GM10248 (cell line): Measurements from ENCODE around the gene GDF10.

ENCODE experiments used
- CTCF ChIA-PET: fragments of 300-600 bp; sonication (Branson Sonifier 250); formaldehyde crosslinking; extraction: SDS; loops from one replicate; lab custom pipeline; 2021; ENCODE audit warnings: antibody characterized with exemption; lab: Yijun Ruan, JAX
- POLR2A ChIA-PET: fragments of 350-650 bp; sonication (Branson Sonifier 250); formaldehyde crosslinking; extraction: SDS; loops from one replicate; lab custom pipeline; 2020; ENCODE audit warnings: antibody characterized with exemption; lab: Yijun Ruan, JAX
- DNase-seq: peaks from one replicate; pipeline ENCODE4 v3.0.0; 2012; ENCODE audit errors: extremely low spot score
- CTCF ChIP-seq: IDR thresholded peaks from 2 replicates; pipeline ENCODE4 v1.5.1; 2012; ENCODE audit warnings: mild to moderate bottlenecking, low read depth; ENCODE audit errors: extremely low read depth, missing control alignments, control extremely low read depth

The GDF10 gene

DNA sequence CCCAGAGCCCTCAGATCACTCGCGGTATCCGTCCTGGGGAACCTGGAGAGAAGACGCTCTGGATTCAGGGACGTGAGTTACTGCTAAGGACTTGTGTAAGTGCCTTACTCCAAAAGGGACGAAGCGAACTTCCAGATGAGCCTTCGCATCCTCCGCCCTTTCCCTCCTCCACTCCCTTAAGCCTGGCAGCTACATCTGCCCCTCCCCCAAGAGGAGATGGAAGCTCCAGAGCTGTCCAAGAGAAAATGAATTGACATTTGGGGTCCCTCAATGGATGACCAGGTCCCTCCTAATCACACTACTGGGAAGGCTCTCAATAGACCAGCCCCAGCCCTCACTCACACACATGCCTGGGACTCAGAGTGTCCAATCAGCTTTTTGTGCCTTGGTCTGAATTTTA is 31.3 kb upstream of the GDF10 start:
- CTCF ChIA-PET = no interaction called here
- DNase-seq = no peak
- TF ChIP-seq CTCF = no peak
- POLR2A ChIA-PET = no interaction called here

- POLR2A ChIA-PET = no interaction called here
- DNase-seq = no peak
- no peak for TF ChIP-seq CTCF
- CTCF ChIA-PET = no interaction called here
These were observed 30.7 kb upstream of the GDF10 start for GRCh38 chr10:47269294-47269693.

GRCh38 chr10:47276071-47276470 is 23.9 kb upstream of the GDF10 start:
- CTCF ChIA-PET = no interaction called here
- DNase-seq = no peak
- TF ChIP-seq CTCF = no peak
- POLR2A ChIA-PET = no interaction called here

DNA sequence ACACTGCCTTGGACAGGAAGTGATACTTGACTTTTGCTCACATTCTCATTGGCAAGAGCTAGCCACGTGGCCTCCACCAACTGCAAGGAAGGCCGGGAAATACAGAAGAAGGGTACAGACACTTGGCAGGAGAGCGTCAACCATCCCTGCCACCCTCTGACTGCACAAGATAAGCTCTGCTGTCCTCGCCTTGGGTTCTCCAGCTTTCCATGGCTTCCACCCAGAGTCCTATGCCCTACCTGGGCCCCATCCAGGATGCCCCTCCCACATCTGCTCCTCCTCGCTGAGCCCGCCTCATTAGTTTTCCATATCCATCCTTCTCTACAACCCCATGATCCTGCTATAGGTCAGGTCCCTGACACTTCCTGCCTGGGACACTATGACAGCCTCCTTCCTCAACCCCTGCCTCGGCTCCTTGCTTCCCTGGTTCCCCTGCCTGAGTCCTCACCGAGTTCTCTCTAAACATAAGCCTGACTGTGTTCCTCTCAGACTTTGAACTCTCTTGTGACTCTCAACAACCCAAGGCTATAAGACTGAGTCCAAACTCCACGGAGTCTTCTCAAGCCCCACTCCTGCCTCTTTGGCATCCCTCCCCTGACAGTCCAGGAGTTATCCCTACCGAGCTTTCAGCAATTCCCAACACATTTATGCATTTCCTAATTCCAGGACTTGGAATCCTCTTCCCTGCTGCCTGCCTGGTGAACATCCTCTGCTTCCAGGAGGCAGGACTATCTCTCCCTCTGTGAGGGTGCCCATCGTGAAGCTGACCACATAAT is 23.2 kb upstream of the GDF10 start:
- ChIA-PET CTCF (no interaction called here), POLR2A (no interaction called here)
- DNase-seq = no peak
- no peak for TF ChIP-seq CTCF

GRCh38 chr10:47277352-47278151 is 22.4 kb upstream of the GDF10 start:
- CTCF ChIA-PET = no interaction called here
- TF ChIP-seq CTCF = no peak

GRCh38 chr10:47278152-47278473 is 21.9 kb upstream of the GDF10 start:
- no peak for DNase-seq
- no peak for TF ChIP-seq CTCF
- CTCF ChIA-PET = interaction anchor here (1.1 kb wide), 1 partner anchor 22 kb away, joined by 3 read pairs; no protein-coding TSS in a partner anchor
- POLR2A ChIA-PET = no interaction called here

More at GRCh38 chr10:47277352-47278151, 22.4 kb upstream of the GDF10 start:
- no peak for DNase-seq
- POLR2A ChIA-PET = no interaction called here
